ENCODE results near the gene RASSF10. TPM values are rescaled to one million over a fixed set of nuclear protein-coding genes. Genes with fewer than 3 reads are reported as not detected.

Gene RASSF10
- total RNA-seq, 4 donors from 2014 or later: 0.27 to 1.3 TPM; not detected in 2

DNA sequence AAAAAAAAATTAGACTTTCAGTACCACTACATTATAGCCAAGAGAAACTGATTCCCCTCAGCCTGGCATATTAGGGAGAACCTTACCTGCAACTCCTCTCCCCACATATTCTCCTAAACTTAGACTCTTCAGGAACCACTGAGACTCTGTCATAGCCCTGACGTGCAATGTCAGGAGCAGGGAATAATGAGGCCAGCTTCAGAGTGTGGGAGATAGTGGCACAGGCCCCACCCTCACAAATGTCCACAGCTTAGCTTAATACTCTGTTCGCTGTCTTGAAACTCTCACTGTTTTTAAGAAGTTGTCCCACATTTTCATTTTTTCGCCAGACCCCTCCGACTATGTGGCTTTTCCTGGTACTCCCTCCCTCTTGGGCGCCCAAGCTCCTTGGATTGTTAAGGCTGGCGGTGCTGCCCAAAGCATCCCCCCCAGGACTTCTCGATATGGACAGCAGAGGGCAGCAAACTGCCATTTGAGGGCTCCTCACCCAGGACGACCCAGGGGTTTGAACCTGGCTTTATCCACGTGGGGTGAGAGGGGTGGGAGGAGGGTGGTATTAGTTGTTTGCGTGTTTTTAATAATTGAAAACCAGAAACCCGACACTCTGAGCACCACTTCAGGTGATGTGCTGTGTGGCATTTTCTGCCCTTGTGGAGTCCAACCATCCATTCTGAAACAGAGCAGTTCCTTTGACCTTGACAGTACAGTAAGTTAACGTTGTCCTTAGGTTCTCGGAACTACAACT is 45.2 kb upstream of the RASSF10 start:
- peak; percentile 75 for ATAC-seq
- H3K36me3 ChIP-seq: no peaks in the 10 kb centered on the region
- H3K4me3 ChIP-seq: no peak overlapping the region
- H3K4me1 ChIP-seq: peaks cover 0 to 6% (median 0%) of the 10 kb centered on the region in 3 donors
- TF ChIP-seq, protein P1, sequence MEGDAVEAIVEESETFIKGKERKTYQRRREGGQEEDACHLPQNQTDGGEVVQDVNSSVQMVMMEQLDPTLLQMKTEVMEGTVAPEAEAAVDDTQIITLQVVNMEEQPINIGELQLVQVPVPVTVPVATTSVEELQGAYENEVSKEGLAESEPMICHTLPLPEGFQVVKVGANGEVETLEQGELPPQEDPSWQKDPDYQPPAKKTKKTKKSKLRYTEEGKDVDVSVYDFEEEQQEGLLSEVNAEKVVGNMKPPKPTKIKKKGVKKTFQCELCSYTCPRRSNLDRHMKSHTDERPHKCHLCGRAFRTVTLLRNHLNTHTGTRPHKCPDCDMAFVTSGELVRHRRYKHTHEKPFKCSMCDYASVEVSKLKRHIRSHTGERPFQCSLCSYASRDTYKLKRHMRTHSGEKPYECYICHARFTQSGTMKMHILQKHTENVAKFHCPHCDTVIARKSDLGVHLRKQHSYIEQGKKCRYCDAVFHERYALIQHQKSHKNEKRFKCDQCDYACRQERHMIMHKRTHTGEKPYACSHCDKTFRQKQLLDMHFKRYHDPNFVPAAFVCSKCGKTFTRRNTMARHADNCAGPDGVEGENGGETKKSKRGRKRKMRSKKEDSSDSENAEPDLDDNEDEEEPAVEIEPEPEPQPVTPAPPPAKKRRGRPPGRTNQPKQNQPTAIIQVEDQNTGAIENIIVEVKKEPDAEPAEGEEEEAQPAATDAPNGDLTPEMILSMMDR (IDR thresholded peaks at IDR 0.05): peak; percentile 63 to 90 (median 82)
- no peak for TF ChIP-seq EP300 (IDR thresholded peaks at IDR 0.05)
- no peak overlapping the region for H3K27ac ChIP-seq
- H3K9me3 ChIP-seq: no peaks in the 10 kb centered on the region
- WGBS, 2 donors (ENCODE audit: low coverage in 1 of 2): 19 to 32% methylated on average over 4 to 10 of the region's 13 CpGs
- H3K27me3 ChIP-seq: peaks cover 4% of the 10 kb centered on the region

DNA sequence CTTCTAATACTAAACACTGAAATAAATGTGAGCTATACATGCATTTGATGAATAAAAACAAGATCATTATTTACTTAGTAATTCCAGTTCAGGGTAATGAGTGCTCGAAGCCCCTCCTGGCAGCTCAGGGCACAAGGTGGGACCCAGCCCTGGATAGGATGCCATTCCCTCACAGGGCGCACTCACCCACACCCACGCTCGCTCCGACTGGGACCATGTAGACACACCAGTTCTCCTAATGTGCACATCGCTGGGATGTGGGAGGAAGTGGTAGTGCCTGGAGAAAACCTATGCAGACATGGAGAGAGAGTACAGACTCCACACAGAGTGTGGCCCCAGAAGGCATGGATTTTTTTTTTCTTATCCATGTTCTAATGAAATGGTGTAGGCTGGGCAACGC is 44.5 kb upstream of the RASSF10 start:
- peaks cover 0 to 6% (median 0%) of the 10 kb centered on the region in 3 donors for H3K4me1 ChIP-seq
- WGBS, 2 donors (ENCODE audit: low coverage in 1 of 2): 86 to 88% methylated on average over 7 of the region's 7 CpGs
- no peaks in the 10 kb centered on the region for H3K9me3 ChIP-seq
- H3K4me3 ChIP-seq: no peak overlapping the region
- H3K36me3 ChIP-seq: no peaks in the 10 kb centered on the region
- no peak overlapping the region for H3K27ac ChIP-seq
- no peak for ATAC-seq
- TF ChIP-seq, protein P1 (IDR thresholded peaks at IDR 0.05): no peak
- TF ChIP-seq POLR2A (IDR thresholded peaks at IDR 0.05): no peak
- TF ChIP-seq EP300 (IDR thresholded peaks at IDR 0.05): no peak
- peaks cover 4% of the 10 kb centered on the region for H3K27me3 ChIP-seq

DNA sequence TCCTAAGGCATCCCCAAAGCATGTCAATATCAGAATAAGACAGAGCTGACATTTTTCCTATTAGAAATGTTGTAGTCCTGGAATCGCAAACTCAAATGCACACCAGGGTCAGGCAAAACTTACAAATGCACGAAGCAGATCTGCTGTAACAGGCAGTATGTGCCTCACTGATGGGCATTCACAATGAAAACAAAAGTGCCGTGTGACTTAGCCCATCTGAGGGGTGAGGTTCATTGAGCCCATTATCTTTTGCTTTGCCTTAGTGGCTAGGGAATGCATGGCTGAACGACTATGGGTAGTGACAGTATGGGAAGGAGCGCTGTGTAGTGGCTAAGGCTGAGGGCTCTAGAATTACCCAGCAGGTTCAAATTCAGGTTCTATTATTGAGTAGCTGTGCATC is 43.1 kb upstream of the RASSF10 start:
- H3K36me3 ChIP-seq: no peaks in the 10 kb centered on the region
- 80 to 88% methylated on average over 4 of the region's 5 CpGs for WGBS, 2 donors (ENCODE audit: low coverage in 1 of 2)
- no peak for ATAC-seq
- peaks cover 4% of the 10 kb centered on the region for H3K27me3 ChIP-seq
- H3K4me1 ChIP-seq: peaks cover 0 to 6% (median 0%) of the 10 kb centered on the region in 3 donors
- H3K27ac ChIP-seq: no peak overlapping the region
- TF ChIP-seq, protein P1 (IDR thresholded peaks at IDR 0.05): no peak
- TF ChIP-seq POLR2A (IDR thresholded peaks at IDR 0.05) (no peak), EP300 (IDR thresholded peaks at IDR 0.05) (no peak), POLR2AphosphoS5 (IDR thresholded peaks at IDR 0.05) (no peak)
- no peak overlapping the region for H3K4me3 ChIP-seq
- no peaks in the 10 kb centered on the region for H3K9me3 ChIP-seq

DNA sequence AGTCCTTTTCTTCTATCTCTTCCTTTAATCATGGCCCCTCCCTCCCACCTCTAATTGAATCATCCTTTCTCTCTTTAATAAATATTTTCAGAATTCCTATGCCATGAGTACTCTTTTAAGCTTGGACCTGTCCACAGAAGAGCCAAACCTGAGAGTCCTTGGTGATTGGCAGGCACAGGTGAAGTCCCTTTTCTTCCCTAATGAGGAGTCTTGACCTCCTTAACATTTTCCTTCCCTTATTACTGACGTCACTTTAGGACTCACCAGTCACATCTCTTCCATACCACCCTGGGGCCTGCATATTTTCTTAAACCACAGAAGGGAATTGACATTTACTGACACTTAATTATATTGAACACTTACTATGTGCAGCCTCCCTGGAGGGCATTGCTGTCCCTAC is 41.0 kb upstream of the RASSF10 start:
- Histone ChIP-seq H3K36me3 (no peaks in the 10 kb centered on the region), H3K4me3 (no peak overlapping the region), H3K9me3 (no peaks in the 10 kb centered on the region), H3K27me3 (peaks cover 4% of the 10 kb centered on the region), H3K27ac (no peak overlapping the region), H3K4me1 (peaks cover 0 to 6% (median 0%) of the 10 kb centered on the region in 3 donors)
- ATAC-seq: no peak
- TF ChIP-seq, protein P1 (IDR thresholded peaks at IDR 0.05): no peak
- TF ChIP-seq POLR2AphosphoS5 (IDR thresholded peaks at IDR 0.05) (no peak), EP300 (IDR thresholded peaks at IDR 0.05) (no peak), POLR2A (IDR thresholded peaks at IDR 0.05) (no peak)
- 100% methylated on average over 1 of the region's 1 CpG; no CpG with 5 or more reads in 1 of the 2 donors for WGBS, 2 donors (ENCODE audit: low coverage in 1 of 2)

DNA sequence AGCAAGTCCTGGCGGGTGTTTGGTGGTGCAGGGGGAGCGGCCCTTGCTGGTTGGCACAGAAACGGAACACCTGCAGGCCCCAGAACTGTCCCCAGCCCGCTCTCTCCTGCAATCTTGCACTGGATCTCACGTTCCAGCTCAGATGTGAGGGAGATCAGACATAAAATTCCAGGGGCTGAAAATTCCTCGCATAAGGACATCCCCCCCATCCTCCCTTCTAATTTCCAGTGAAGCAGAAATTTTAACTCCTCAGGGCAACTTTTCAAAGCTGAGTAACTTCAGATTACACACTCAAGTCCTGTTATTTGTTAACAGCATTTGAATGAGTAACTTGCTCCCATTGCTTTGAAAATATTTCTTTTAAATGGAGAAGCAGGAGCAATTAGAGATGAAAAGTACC is 40.3 kb upstream of the RASSF10 start:
- no peaks in the 10 kb centered on the region for H3K9me3 ChIP-seq
- WGBS, 2 donors (ENCODE audit: low coverage in 1 of 2): 84% methylated on average over 3 of the region's 6 CpGs; no CpG with 5 or more reads in 1 of the 2 donors
- H3K27ac ChIP-seq: no peak overlapping the region
- no peak overlapping the region for H3K4me3 ChIP-seq
- H3K4me1 ChIP-seq: peaks cover 0 to 5% (median 0%) of the 10 kb centered on the region in 3 donors
- H3K27me3 ChIP-seq: peaks cover under 1% of the 10 kb centered on the region
- no peaks in the 10 kb centered on the region for H3K36me3 ChIP-seq
- no peak for TF ChIP-seq POLR2AphosphoS5 (IDR thresholded peaks at IDR 0.05)
- TF ChIP-seq, protein P1 (IDR thresholded peaks at IDR 0.05): no peak
- no peak for ATAC-seq

Data from gastroesophageal sphincter (tissue), 4 donors.